ENCODE data around the gene TPK1.

Gene TPK1

GRCh38 chr7:144866189-144866588, 30.3 kb upstream of the TPK1 start:
- TF ChIP-seq ZEB2 (tag by site-specific recombination; IDR thresholded peaks at IDR 0.05) (no peak), IKZF3 (tag by site-specific recombination; IDR thresholded peaks at IDR 0.05) (no peak), TRIM28 (IDR thresholded peaks at IDR 0.05; ENCODE audit: borderline replicate concordance, low read length) (no peak), ZIC2 (tag by site-specific recombination; IDR thresholded peaks at IDR 0.05) (no peak), BCL11B (tag by site-specific recombination; IDR thresholded peaks at IDR 0.05; ENCODE audit: low read depth) (no peak), ZSCAN16 (tag by site-specific recombination; IDR thresholded peaks at IDR 0.05) (no peak), PRDM4 (tag by site-specific recombination; IDR thresholded peaks at IDR 0.05) (no peak), ZBTB20 (tag by site-specific recombination; IDR thresholded peaks at IDR 0.05) (no peak), ZBTB1 (tag by site-specific recombination; IDR thresholded peaks at IDR 0.05) (no peak), ZNF704 (tag by site-specific recombination; IDR thresholded peaks at IDR 0.05) (no peak), MZF1 (tag by site-specific recombination; IDR thresholded peaks at IDR 0.05; ENCODE audit: borderline replicate concordance) (no peak), ZNF26 (tag by site-specific recombination; IDR thresholded peaks at IDR 0.05) (no peak), ZNF514 (tag by site-specific recombination; IDR thresholded peaks at IDR 0.05) (no peak), ZNF530 (tag by site-specific recombination; IDR thresholded peaks at IDR 0.05; ENCODE audit: low read depth) (no peak), ZNF280D (tag by site-specific recombination; IDR thresholded peaks at IDR 0.05) (no peak)
- Histone ChIP-seq H3K36me3 (ENCODE audit: control insufficient read depth in 2 of 2, insufficient read depth in 1 of 2, low read length in 2 of 2) (no peaks in the 10 kb centered on the region), H3K9me3 (ENCODE audit: control insufficient read depth, insufficient read depth, low read depth, low read length) (no peaks in the 10 kb centered on the region), H3K27ac (ENCODE audit: extremely low read depth, low read depth, low read length) (no peak overlapping the region), H3K4me3 (ENCODE audit: low read depth, low read length) (no peak overlapping the region), H3K4me1 (ENCODE audit: control insufficient read depth, insufficient read depth, low read length) (no peaks in the 10 kb centered on the region)
- CTCF ChIA-PET: no interaction called here
- POLR2A ChIA-PET: no interaction called here

- Histone ChIP-seq H3K36me3 (ENCODE audit: control insufficient read depth in 2 of 2, insufficient read depth in 1 of 2, low read length in 2 of 2) (no peaks in the 10 kb centered on the region), H3K27ac (ENCODE audit: extremely low read depth, low read depth, low read length) (no peak overlapping the region), H3K4me3 (ENCODE audit: low read depth, low read length) (no peak overlapping the region), H3K9me3 (ENCODE audit: control insufficient read depth, insufficient read depth, low read depth, low read length) (no peaks in the 10 kb centered on the region), H3K4me1 (ENCODE audit: control insufficient read depth, insufficient read depth, low read length) (no peaks in the 10 kb centered on the region)
- CTCF ChIA-PET: no interaction called here
- POLR2A ChIA-PET: interaction anchor here (1.5 kb wide), 1 partner anchor 27 kb away, joined by 5 read pairs; the partner anchor contains the start of gene TPK1
- TF ChIP-seq SCRT1 (tag by site-specific recombination; IDR thresholded peaks at IDR 0.05; ENCODE audit: borderline replicate concordance) (no peak), WT1 (tag by site-specific recombination; IDR thresholded peaks at IDR 0.05) (no peak), ZNF146 (tag by site-specific recombination; IDR thresholded peaks at IDR 0.05) (no peak), ZNF2 (tag by site-specific recombination; IDR thresholded peaks at IDR 0.05) (no peak), ZNF776 (tag by site-specific recombination; IDR thresholded peaks at IDR 0.05; ENCODE audit: borderline replicate concordance) (no peak), ZNF148 (tag by site-specific recombination; IDR thresholded peaks at IDR 0.05; ENCODE audit: borderline replicate concordance) (no peak), ZNF677 (tag by site-specific recombination; IDR thresholded peaks at IDR 0.05) (no peak), REPIN1 (tag by site-specific recombination; IDR thresholded peaks at IDR 0.05; ENCODE audit: low read depth) (no peak), ZNF596 (tag by site-specific recombination; IDR thresholded peaks at IDR 0.05) (no peak), ZNF571 (tag by site-specific recombination; IDR thresholded peaks at IDR 0.05) (no peak), YY2 (tag by site-specific recombination; IDR thresholded peaks at IDR 0.05) (no peak), ZNF202 (tag by site-specific recombination; IDR thresholded peaks at IDR 0.05; ENCODE audit: borderline replicate concordance) (no peak), ZNF112 (tag by site-specific recombination; IDR thresholded peaks at IDR 0.05) (no peak)
Measured at GRCh38 chr7:144863320-144863647, 27.4 kb upstream of the TPK1 start.

All from HEK293 (cell line).